ENCODE data around the gene DCUN1D2.

DNA sequence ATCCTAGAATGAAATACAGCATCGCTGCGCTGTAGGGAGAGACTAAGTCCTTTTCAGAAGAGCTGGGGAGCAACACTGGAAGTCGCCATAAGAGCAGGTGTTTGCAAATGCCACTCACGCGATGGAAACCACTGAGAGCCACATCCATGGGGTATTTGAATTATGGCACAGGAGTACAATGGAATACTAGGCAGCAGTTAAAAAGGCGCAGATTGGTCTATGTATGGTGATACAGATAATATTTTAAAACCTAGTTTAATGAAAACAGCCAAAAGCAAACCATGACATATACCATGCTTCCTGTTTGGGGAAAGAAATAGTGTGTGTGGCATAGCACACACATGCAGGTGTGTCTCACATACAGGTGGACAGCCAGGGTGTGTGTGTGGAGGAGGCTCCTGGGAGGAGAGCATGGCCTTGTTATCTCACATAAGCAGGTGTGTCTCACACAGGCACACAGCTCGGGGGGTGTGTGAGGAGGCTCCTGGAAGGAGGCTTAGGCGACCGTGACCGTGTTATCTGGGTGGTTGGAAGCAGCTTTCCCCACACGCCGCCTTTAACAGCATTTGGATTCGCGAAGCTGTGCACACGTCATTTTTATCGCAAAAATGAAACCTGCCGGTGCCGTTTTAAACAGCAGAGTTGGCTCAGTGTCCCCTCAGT lies 70.8 kb downstream of the DCUN1D2 start:
- TF ChIP-seq, protein P1, sequence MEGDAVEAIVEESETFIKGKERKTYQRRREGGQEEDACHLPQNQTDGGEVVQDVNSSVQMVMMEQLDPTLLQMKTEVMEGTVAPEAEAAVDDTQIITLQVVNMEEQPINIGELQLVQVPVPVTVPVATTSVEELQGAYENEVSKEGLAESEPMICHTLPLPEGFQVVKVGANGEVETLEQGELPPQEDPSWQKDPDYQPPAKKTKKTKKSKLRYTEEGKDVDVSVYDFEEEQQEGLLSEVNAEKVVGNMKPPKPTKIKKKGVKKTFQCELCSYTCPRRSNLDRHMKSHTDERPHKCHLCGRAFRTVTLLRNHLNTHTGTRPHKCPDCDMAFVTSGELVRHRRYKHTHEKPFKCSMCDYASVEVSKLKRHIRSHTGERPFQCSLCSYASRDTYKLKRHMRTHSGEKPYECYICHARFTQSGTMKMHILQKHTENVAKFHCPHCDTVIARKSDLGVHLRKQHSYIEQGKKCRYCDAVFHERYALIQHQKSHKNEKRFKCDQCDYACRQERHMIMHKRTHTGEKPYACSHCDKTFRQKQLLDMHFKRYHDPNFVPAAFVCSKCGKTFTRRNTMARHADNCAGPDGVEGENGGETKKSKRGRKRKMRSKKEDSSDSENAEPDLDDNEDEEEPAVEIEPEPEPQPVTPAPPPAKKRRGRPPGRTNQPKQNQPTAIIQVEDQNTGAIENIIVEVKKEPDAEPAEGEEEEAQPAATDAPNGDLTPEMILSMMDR (conservative IDR thresholded peaks at IDR 0.05; ENCODE audit: low read depth, low read length): no peak
- TF ChIP-seq EZH2 (IDR thresholded peaks at IDR 0.05; ENCODE audit: borderline replicate concordance, low read depth, low read length, poor library complexity, severe bottlenecking): no peak
